K562 (cell line): Measurements from ENCODE around the gene TEP1. TPM values are rescaled to one million over a fixed set of nuclear protein-coding genes. Genes with fewer than 3 reads are reported as not detected.

Experiments
- C11orf30 ChIP-seq: fragments of 450-650 bp; IDR thresholded peaks from 2 replicates; pipeline ENCODE4 v1.6.1; 2016; ENCODE audit warnings: low read depth, mild to moderate bottlenecking
- CLOCK ChIP-seq: fragments of 250-450 bp; sonication (Bioruptor Pico); IDR thresholded peaks from 2 replicates; pipeline ENCODE4 v1.4.0; 2020; ENCODE audit warnings: mild to moderate bottlenecking, moderate library complexity, borderline replicate concordance
- FOXK1 ChIP-seq: sonication (generic); formaldehyde crosslinking; IDR thresholded peaks from 2 replicates; pipeline ENCODE4 v1.8.0; 2022; ENCODE audit warnings: missing genetic modification reagents, mild to moderate bottlenecking, borderline replicate concordance
- GMEB1 ChIP-seq: fragments of 250-450 bp; sonication (Bioruptor Pico); IDR thresholded peaks from 2 replicates; pipeline ENCODE4 v1.4.0; 2020; ENCODE audit warnings: mild to moderate bottlenecking
- LCOR ChIP-seq: sonication (generic); formaldehyde crosslinking; IDR thresholded peaks from 2 replicates; pipeline ENCODE4 v1.8.0; 2022; ENCODE audit warnings: mild to moderate bottlenecking, missing genetic modification reagents
- MLLT1 ChIP-seq, 2 experiments: fragments of 450-650 bp; IDR thresholded peaks; 2 replicates each; pipeline ENCODE4 v1.6.1; 2016
- SREBF1 ChIP-seq: fragments of 150-350 bp; IDR thresholded peaks from 2 replicates; pipeline ENCODE4 v1.6.1; 2014; ENCODE audit warnings: antibody characterized with exemption, low read depth, low read length, borderline replicate concordance
- UBTF ChIP-seq, 2 experiments: IDR thresholded peaks; 2 replicates each; pipeline ENCODE4 v1.6.1; 2012; ENCODE audit warnings: improper control_type of control experiment in 2 of 2, low read depth in 2 of 2, low read length in 2 of 2, borderline replicate concordance in 1 of 2
- ZNF589 ChIP-seq: fragments of 200-800 bp; sonication (Bioruptor generic); IDR thresholded peaks from 2 replicates; pipeline ENCODE4 v1.6.1; 2016; ENCODE audit warnings: low read depth, missing genetic modification characterization, missing compliant biosample characterization
- polyA plus RNA-seq, 8 experiments: library from polyadenylated mRNA; depleted of rRNA in 4 of 8; stranded (reverse) in 5 of 8; unstranded in 3 of 8; fragments of >200 nt; fragmentation: Nextera tagmentation in 2 of 8; fragmentation: Illumina TruSeq in 1 of 8; extraction: Ambion mirVana in 2 of 8; extraction: Trizol in 1 of 8; gene quantifications; 2 replicates each; pipeline versions ENCODE4 v1.2.1 to v1.2.3, GENCODE V29; 2011 to 2014; ENCODE audit warnings: inconsistent platforms in 1 of 8, missing spikeins in 1 of 8
- total RNA-seq, 7 experiments: library from RNA; depleted of rRNA in 6 of 7; stranded (reverse); fragments of >200 nt in 6 of 7; fragmentation: Illumina TruSeq in 2 of 7; extraction: Trizol in 2 of 7; gene quantifications; 2 replicates each; pipeline versions ENCODE4 v1.2.1 to v1.2.3, GENCODE V29; 2011 to 2021; ENCODE audit warnings: low replicate concordance in 1 of 7
- TF ChIP-seq, protein P1 (sequence below): sonication (generic); formaldehyde crosslinking; IDR thresholded peaks from 2 replicates; pipeline ENCODE4 v1.9.0; 2022; ENCODE audit warnings: mild to moderate bottlenecking, missing genetic modification reagents
- TF ChIP-seq, protein P2 (sequence below): fragments of 250-450 bp; sonication (Bioruptor Pico); IDR thresholded peaks from 2 replicates; pipeline ENCODE4 v1.9.0; 2021; ENCODE audit warnings: mild to moderate bottlenecking, inconsistent platforms

The TEP1 gene
- total and polyA plus RNA-seq, 9 of the 15 experiments (the other 6 are each of a cell fraction or from before 2014, with no cell fraction given), result 1.0 to 12.2 (median 7.1) TPM

DNA sequence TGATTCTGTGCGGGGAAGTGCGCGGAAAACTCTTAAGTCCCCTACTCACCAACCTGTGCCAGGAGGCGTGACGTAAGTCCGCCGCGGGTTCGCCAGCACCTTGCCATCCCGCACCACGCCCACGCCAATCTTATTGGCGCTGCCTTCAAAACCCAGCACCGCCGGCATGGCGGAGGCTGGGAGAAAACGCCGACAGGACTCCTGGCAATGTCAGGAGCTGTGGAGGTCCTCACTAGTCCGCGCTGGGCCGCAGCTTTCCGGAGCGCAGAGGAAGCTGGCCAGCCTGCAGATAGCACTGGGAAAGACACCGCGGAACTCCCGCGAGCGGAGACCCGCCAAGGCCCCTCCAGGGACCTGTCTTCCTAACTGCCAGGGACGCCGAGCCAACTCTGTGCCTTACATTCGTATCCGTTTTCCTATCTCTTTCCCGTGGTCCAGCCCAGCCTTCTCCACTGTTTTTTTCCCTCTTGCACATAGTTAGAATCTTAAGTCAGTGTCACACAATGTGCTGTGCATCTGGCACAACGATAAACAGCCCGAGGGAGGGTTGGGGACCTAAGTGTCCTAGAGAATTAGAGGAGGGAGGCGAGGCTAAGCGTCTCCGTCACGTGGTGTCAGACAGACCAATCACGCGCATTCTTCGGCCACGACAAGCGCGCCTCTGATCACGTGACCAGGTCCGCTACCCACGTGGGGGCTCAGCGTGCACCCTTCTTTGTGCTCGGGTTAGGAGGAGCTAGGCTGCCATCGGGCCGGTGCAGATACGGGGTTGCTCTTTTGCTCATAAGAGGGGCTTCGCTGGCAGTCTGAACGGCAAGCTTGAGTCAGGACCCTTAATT, 41.4 kb upstream of the TEP1 start, which contains the start of the genes APEX1 and OSGEP (continued):
- TF ChIP-seq GMEB1 (CRISPR knock-in tag) (peak; percentile 58), SREBF1 (0 out of 2 replicates have a peak, but pooled peaks have one; percentile 49), ZNF589 (CRISPR knock-in tag) (0 out of 2 replicates have a peak, but pooled peaks have one; percentile 73), UBTF (IDR thresholded peaks at IDR 0.05; ENCODE audit: borderline replicate concordance in 1 of 2, low read depth in 2 of 2, low read length in 2 of 2) (0 out of 4 replicates have a peak, but pooled peaks of 1 of the 2 experiments have one; percentile 8), LCOR (no peak; the same call in 1 of the 2 replicates), C11orf30 (peak; percentile 87), MLLT1 (IDR thresholded peaks at IDR 0.05) (0 out of 4 replicates have a peak, but pooled peaks of 1 of the 2 experiments have one; percentile 37), FOXK1 (CRISPR knock-in tag) (0 out of 2 replicates have a peak, but pooled peaks have one; percentile 23), CLOCK (CRISPR knock-in tag) (peak; percentile 81; the same call in 1 of the 2 replicates)
- TF ChIP-seq, protein P1, sequence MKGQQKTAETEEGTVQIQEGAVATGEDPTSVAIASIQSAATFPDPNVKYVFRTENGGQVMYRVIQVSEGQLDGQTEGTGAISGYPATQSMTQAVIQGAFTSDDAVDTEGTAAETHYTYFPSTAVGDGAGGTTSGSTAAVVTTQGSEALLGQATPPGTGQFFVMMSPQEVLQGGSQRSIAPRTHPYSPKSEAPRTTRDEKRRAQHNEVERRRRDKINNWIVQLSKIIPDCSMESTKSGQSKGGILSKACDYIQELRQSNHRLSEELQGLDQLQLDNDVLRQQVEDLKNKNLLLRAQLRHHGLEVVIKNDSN, result peak; percentile 100
- TF ChIP-seq, protein P2, sequence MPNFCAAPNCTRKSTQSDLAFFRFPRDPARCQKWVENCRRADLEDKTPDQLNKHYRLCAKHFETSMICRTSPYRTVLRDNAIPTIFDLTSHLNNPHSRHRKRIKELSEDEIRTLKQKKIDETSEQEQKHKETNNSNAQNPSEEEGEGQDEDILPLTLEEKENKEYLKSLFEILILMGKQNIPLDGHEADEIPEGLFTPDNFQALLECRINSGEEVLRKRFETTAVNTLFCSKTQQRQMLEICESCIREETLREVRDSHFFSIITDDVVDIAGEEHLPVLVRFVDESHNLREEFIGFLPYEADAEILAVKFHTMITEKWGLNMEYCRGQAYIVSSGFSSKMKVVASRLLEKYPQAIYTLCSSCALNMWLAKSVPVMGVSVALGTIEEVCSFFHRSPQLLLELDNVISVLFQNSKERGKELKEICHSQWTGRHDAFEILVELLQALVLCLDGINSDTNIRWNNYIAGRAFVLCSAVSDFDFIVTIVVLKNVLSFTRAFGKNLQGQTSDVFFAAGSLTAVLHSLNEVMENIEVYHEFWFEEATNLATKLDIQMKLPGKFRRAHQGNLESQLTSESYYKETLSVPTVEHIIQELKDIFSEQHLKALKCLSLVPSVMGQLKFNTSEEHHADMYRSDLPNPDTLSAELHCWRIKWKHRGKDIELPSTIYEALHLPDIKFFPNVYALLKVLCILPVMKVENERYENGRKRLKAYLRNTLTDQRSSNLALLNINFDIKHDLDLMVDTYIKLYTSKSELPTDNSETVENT (CRISPR knock-in tag), result no peak
